ENCODE results near the gene CTSE. TPM values are rescaled to one million over a fixed set of nuclear protein-coding genes. Genes with fewer than 3 reads are reported as not detected.
A peak's percentile ranks its signal among the peaks of the same experiment; 100 is the strongest.
"Not testable (repeated sequence)": the region's sequence is repeated elsewhere in the genome, so short reads cannot be mapped to it uniquely, and the experiment has no call there.

Gene CTSE
- total RNA-seq, 2 experiments from 2014 or later, result not detected

- Mint-ChIP-seq H3K36me3 (ENCODE audit: low read depth) (no peaks in the 10 kb centered on the region), H3K4me3 (no peak overlapping the region), H3K27me3 (no peaks in the 10 kb centered on the region), H3K4me1 (ENCODE audit: low read depth) (peaks cover 14% of the 10 kb centered on the region), H3K27ac (no peak overlapping the region), H3K9me3 (no peaks in the 10 kb centered on the region)
- no peak overlapping the region for H3K27ac ChIP-seq (ENCODE audit: low read depth in 1 of 2, low read length in 2 of 2)
- peak; percentile 26 for ATAC-seq (ENCODE audit: poor library complexity)
- peaks cover 0 to 4% of the 10 kb centered on the region in 2 experiments for H3K9me3 ChIP-seq (ENCODE audit: control insufficient read depth in 1 of 2, insufficient read depth in 1 of 2, low read length in 2 of 2)
- H3K27me3 ChIP-seq (ENCODE audit: control insufficient read depth in 1 of 2, insufficient read depth in 2 of 2, low read length in 2 of 2), result no peaks in the 10 kb centered on the region
- no peak for DNase-seq
- TF ChIP-seq CTCF (IDR thresholded peaks at IDR 0.05), result no peak
- POLR2A ChIA-PET, result interaction anchor here (1.0 kb wide), 1 partner anchor 318 kb away, joined by 3 read pairs; no protein-coding TSS in a partner anchor
- H3K4me1 ChIP-seq (ENCODE audit: insufficient read depth, low read length), result peaks cover 7% of the 10 kb centered on the region
- no peaks in the 10 kb centered on the region for H3K36me3 ChIP-seq (ENCODE audit: insufficient read depth, low read length)
- H3K4me3 ChIP-seq (ENCODE audit: low read length), result no peak overlapping the region
- intact Hi-C loops (cut with DNase I, micrococcal nuclease), result no loop called here
- CTCF ChIA-PET, result no interaction called here
Measured at GRCh38 chr1:206067486-206068227, 44.0 kb upstream of the CTSE start.

- CTCF ChIA-PET, result no interaction called here
- no peak for DNase-seq
Measured at GRCh38 chr1:206066479-206067171, 42.9 kb upstream of the CTSE start.

GRCh38 chr1:206065547-206066145 lies 42.0 kb upstream of the CTSE start:
- Mint-ChIP-seq H3K27me3 (no peaks in the 10 kb centered on the region), H3K36me3 (ENCODE audit: low read depth) (no peaks in the 10 kb centered on the region), H3K4me3 (no peak overlapping the region), H3K9me3 (no peaks in the 10 kb centered on the region), H3K4me1 (ENCODE audit: low read depth) (peaks cover 14% of the 10 kb centered on the region), H3K27ac (no peak overlapping the region)
- no peak for ATAC-seq (ENCODE audit: poor library complexity)
- TF ChIP-seq CTCF (IDR thresholded peaks at IDR 0.05), result no peak
- intact Hi-C loops (cut with DNase I, micrococcal nuclease), result no loop called here
- Histone ChIP-seq H3K9me3 (ENCODE audit: control insufficient read depth in 1 of 2, insufficient read depth in 1 of 2, low read length in 2 of 2) (peaks cover 0 to 7% of the 10 kb centered on the region in 2 experiments), H3K36me3 (ENCODE audit: insufficient read depth, low read length) (no peaks in the 10 kb centered on the region), H3K27me3 (ENCODE audit: control insufficient read depth in 1 of 2, insufficient read depth in 2 of 2, low read length in 2 of 2) (no peaks in the 10 kb centered on the region), H3K4me1 (ENCODE audit: insufficient read depth, low read length) (peaks cover 7% of the 10 kb centered on the region), H3K4me3 (ENCODE audit: low read length) (no peak overlapping the region), H3K27ac (ENCODE audit: low read depth in 1 of 2, low read length in 2 of 2) (no peak overlapping the region)
- no peak for DNase-seq
- ChIA-PET POLR2A (no interaction called here), CTCF (no interaction called here)

More at GRCh38 chr1:206066479-206067171, 42.9 kb upstream of the CTSE start:
- no peak overlapping the region for H3K27ac Mint-ChIP-seq
- Histone ChIP-seq H3K4me1 (ENCODE audit: insufficient read depth, low read length) (peaks cover 7% of the 10 kb centered on the region), H3K27ac (ENCODE audit: low read depth in 1 of 2, low read length in 2 of 2) (no peak overlapping the region), H3K36me3 (ENCODE audit: insufficient read depth, low read length) (no peaks in the 10 kb centered on the region), H3K27me3 (ENCODE audit: control insufficient read depth in 1 of 2, insufficient read depth in 2 of 2, low read length in 2 of 2) (no peaks in the 10 kb centered on the region), H3K9me3 (ENCODE audit: control insufficient read depth in 1 of 2, insufficient read depth in 1 of 2, low read length in 2 of 2) (peaks cover 0 to 7% of the 10 kb centered on the region in 2 experiments), H3K4me3 (ENCODE audit: low read length) (no peak overlapping the region)
- no peak for TF ChIP-seq CTCF (IDR thresholded peaks at IDR 0.05)
- ATAC-seq (ENCODE audit: poor library complexity), result no peak
- POLR2A ChIA-PET, result interaction anchor here (1.0 kb wide), 1 partner anchor 317 kb away, joined by 3 read pairs; no protein-coding TSS in a partner anchor
- no peak overlapping the region for H3K4me3 Mint-ChIP-seq
- H3K27me3 Mint-ChIP-seq, result no peaks in the 10 kb centered on the region
- peaks cover 14% of the 10 kb centered on the region for H3K4me1 Mint-ChIP-seq (ENCODE audit: low read depth)
- H3K36me3 Mint-ChIP-seq (ENCODE audit: low read depth), result no peaks in the 10 kb centered on the region
- no peaks in the 10 kb centered on the region for H3K9me3 Mint-ChIP-seq
- intact Hi-C loops (cut with DNase I, micrococcal nuclease), result no loop called here

GRCh38 chr1:206064501-206064900 lies 40.8 kb upstream of the CTSE start:
- H3K4me3 ChIP-seq (ENCODE audit: low read length); H3K27me3 Mint-ChIP-seq; H3K27ac ChIP-seq (ENCODE audit: low read depth in 1 of 2, low read length in 2 of 2); H3K27ac Mint-ChIP-seq; H3K36me3 ChIP-seq (ENCODE audit: insufficient read depth, low read length); CTCF ChIA-PET; H3K4me3 Mint-ChIP-seq; H3K9me3 ChIP-seq (ENCODE audit: control insufficient read depth in 1 of 2, insufficient read depth in 1 of 2, low read length in 2 of 2); H3K36me3 Mint-ChIP-seq (ENCODE audit: low read depth); H3K4me1 ChIP-seq (ENCODE audit: insufficient read depth, low read length); DNase-seq; POLR2A ChIA-PET; ATAC-seq (ENCODE audit: poor library complexity); H3K27me3 ChIP-seq (ENCODE audit: control insufficient read depth in 1 of 2, insufficient read depth in 2 of 2, low read length in 2 of 2); H3K9me3 Mint-ChIP-seq; intact Hi-C loops (cut with DNase I, micrococcal nuclease): not testable (repeated sequence)
- H3K4me1 Mint-ChIP-seq (ENCODE audit: low read depth), result peaks cover 14% of the 10 kb centered on the region

GRCh38 chr1:206064001-206064400 lies 40.3 kb upstream of the CTSE start:
- H3K36me3 ChIP-seq (ENCODE audit: insufficient read depth, low read length); H3K27ac ChIP-seq (ENCODE audit: low read depth in 1 of 2, low read length in 2 of 2); H3K27ac Mint-ChIP-seq; H3K9me3 ChIP-seq (ENCODE audit: control insufficient read depth in 1 of 2, insufficient read depth in 1 of 2, low read length in 2 of 2); H3K4me3 Mint-ChIP-seq; H3K4me3 ChIP-seq (ENCODE audit: low read length); H3K27me3 Mint-ChIP-seq; H3K27me3 ChIP-seq (ENCODE audit: control insufficient read depth in 1 of 2, insufficient read depth in 2 of 2, low read length in 2 of 2); CTCF ChIA-PET; POLR2A ChIA-PET; DNase-seq; H3K9me3 Mint-ChIP-seq; H3K36me3 Mint-ChIP-seq (ENCODE audit: low read depth); ATAC-seq (ENCODE audit: poor library complexity); H3K4me1 ChIP-seq (ENCODE audit: insufficient read depth, low read length); intact Hi-C loops (cut with DNase I, micrococcal nuclease): not testable (repeated sequence)
- peaks cover 14% of the 10 kb centered on the region for H3K4me1 Mint-ChIP-seq (ENCODE audit: low read depth)
